Vagina (tissue), 2 donors: Measurements from ENCODE around the gene IFT52. TPM values are rescaled to one million over a fixed set of nuclear protein-coding genes. Genes with fewer than 3 reads are reported as not detected.
"Not testable (repeated sequence)": the region's sequence is repeated elsewhere in the genome, so short reads cannot be mapped to it uniquely, and the experiment has no call there.

Experiments
- DNase-seq, 2 donors: peaks; one replicate each; pipeline ENCODE4 v3.0.0-alpha.2; 2017; ENCODE audit errors: extremely low spot score in 2 of 2
- H3K27ac ChIP-seq: fragments of 200-600 bp; sonication (generic); one replicate; pipeline ENCODE4 v1.5.1; 2019
- H3K27me3 ChIP-seq: fragments of 200-600 bp; sonication (generic); one replicate; pipeline ENCODE4 v1.5.1; 2019
- H3K36me3 ChIP-seq, 2 donors: fragments of 200-600 bp; sonication (generic); one replicate each; pipeline ENCODE4 v1.5.1; 2017 to 2019
- H3K4me1 ChIP-seq: fragments of 200-600 bp; sonication (generic); one replicate; pipeline ENCODE4 v1.5.1; 2019
- H3K4me3 ChIP-seq, 2 donors: fragments of 200-600 bp; sonication (generic); 1 replicate in 1 of 2; 2 replicates in 1 of 2; pipeline ENCODE4 v1.5.1; 2016 to 2019
- H3K9me3 ChIP-seq: fragments of 200-600 bp; sonication (generic); one replicate; pipeline ENCODE4 v1.5.1; 2019
- CTCF ChIP-seq, 3 experiments: fragments of 450-650 bp in 2 of 3; fragments of 200-600 bp in 1 of 3; sonication (generic) in 1 of 3; IDR thresholded peaks; one replicate each; pipeline ENCODE4 v1.5.1; 2017 to 2019; ENCODE audit warnings: antibody characterized with exemption in 3 of 3, mild to moderate bottlenecking in 2 of 3, moderate library complexity in 2 of 3
- POLR2A ChIP-seq, 2 donors: fragments of 450-650 bp; IDR thresholded peaks; one replicate each; pipeline ENCODE4 v1.6.1; 2017; ENCODE audit warnings: antibody characterized with exemption in 2 of 2, mild to moderate bottlenecking in 2 of 2, moderate library complexity in 2 of 2
- POLR2AphosphoS5 ChIP-seq, 2 donors: sonication (generic); formaldehyde crosslinking; IDR thresholded peaks; one replicate each; pipeline ENCODE4 v1.9.0; 2017; ENCODE audit warnings: antibody characterized with exemption in 2 of 2, mild to moderate bottlenecking in 2 of 2, low read depth in 1 of 2; ENCODE audit not compliant: insufficient read depth in 1 of 2
- intact Hi-C: fragments of 100-400 bp; cut with DNase I; formaldehyde crosslinking; loops from one replicate; pipeline ENCODE4 v1.15.1; 2023
- total RNA-seq: library from RNA; depleted of rRNA; stranded (reverse); fragments of >200 nt; gene quantifications from one replicate; pipeline ENCODE4 v1.2.3, GENCODE V29; 2016

Gene IFT52
- total RNA-seq, 1 donor from 2014 or later, result 28.0 TPM

- Histone ChIP-seq H3K36me3 (no peaks in the 10 kb centered on the region), H3K27me3 (no peaks in the 10 kb centered on the region), H3K4me1 (no peaks in the 10 kb centered on the region), H3K27ac (no peak overlapping the region), H3K9me3 (no peaks in the 10 kb centered on the region), H3K4me3 (no peak overlapping the region)
- DNase-seq, result no peak
- TF ChIP-seq POLR2A (IDR thresholded peaks at IDR 0.05), result no peak
- TF ChIP-seq POLR2AphosphoS5 (IDR thresholded peaks at IDR 0.05; ENCODE audit: insufficient read depth in 1 of 2, low read depth in 1 of 2), result no peak
- TF ChIP-seq CTCF (IDR thresholded peaks at IDR 0.05), result no peak
- intact Hi-C loops, result no loop called here
Observed at GRCh38 chr20:43583133-43583864, 7.4 kb upstream of the IFT52 start.

- Histone ChIP-seq H3K4me3 (no peak overlapping the region), H3K27me3 (no peaks in the 10 kb centered on the region), H3K4me1 (no peaks in the 10 kb centered on the region), H3K27ac (no peak overlapping the region), H3K9me3 (no peaks in the 10 kb centered on the region), H3K36me3 (no peaks in the 10 kb centered on the region)
- intact Hi-C loops, result no loop called here
- DNase-seq, result no peak
- TF ChIP-seq POLR2A (IDR thresholded peaks at IDR 0.05) (no peak), CTCF (IDR thresholded peaks at IDR 0.05) (no peak), POLR2AphosphoS5 (IDR thresholded peaks at IDR 0.05; ENCODE audit: insufficient read depth in 1 of 2, low read depth in 1 of 2) (no peak)
Observed at GRCh38 chr20:43583982-43584432, 6.7 kb upstream of the IFT52 start.

GRCh38 chr20:43584448-43585136 lies 6.1 kb upstream of the IFT52 start:
- intact Hi-C loops, result no loop called here
- Histone ChIP-seq H3K36me3 (no peaks in the 10 kb centered on the region), H3K27ac (no peak overlapping the region), H3K9me3 (no peaks in the 10 kb centered on the region), H3K4me1 (peaks cover under 1% of the 10 kb centered on the region), H3K4me3 (no peak overlapping the region), H3K27me3 (no peaks in the 10 kb centered on the region)
- DNase-seq, result no peak
- TF ChIP-seq CTCF (IDR thresholded peaks at IDR 0.05) (no peak), POLR2A (IDR thresholded peaks at IDR 0.05) (no peak), POLR2AphosphoS5 (IDR thresholded peaks at IDR 0.05; ENCODE audit: insufficient read depth in 1 of 2, low read depth in 1 of 2) (no peak)

GRCh38 chr20:43586641-43587040 lies 4.1 kb upstream of the IFT52 start:
- Histone ChIP-seq H3K27me3 (no peaks in the 10 kb centered on the region), H3K9me3 (no peaks in the 10 kb centered on the region), H3K4me3 (no peak overlapping the region), H3K4me1 (peaks cover 13% of the 10 kb centered on the region), H3K27ac (no peak overlapping the region), H3K36me3 (no peaks in the 10 kb centered on the region)
- intact Hi-C loops, result no loop called here
- TF ChIP-seq CTCF (IDR thresholded peaks at IDR 0.05), result no peak
- TF ChIP-seq POLR2A (IDR thresholded peaks at IDR 0.05), result no peak
- no peak for TF ChIP-seq POLR2AphosphoS5 (IDR thresholded peaks at IDR 0.05; ENCODE audit: insufficient read depth in 1 of 2, low read depth in 1 of 2)
- no peak for DNase-seq

GRCh38 chr20:43588526-43588925 lies 2.2 kb upstream of the IFT52 start:
- H3K27ac ChIP-seq, H3K36me3 ChIP-seq, intact Hi-C loops, H3K4me3 ChIP-seq, H3K27me3 ChIP-seq, H3K9me3 ChIP-seq, DNase-seq: not testable (repeated sequence)
- H3K4me1 ChIP-seq, result peaks cover 20% of the 10 kb centered on the region
